Stimulated activated CD4-positive, alpha-beta T cell treated with anti-CD3 and anti-CD28 coated beads, Interleukin-2, amount 100 ng/mL, for 4 hours (primary cell): ENCODE data around the gene SRSF9.
A peak's percentile ranks its signal among the peaks of the same experiment; 100 is the strongest.
"Not testable (repeated sequence)": the region's sequence is repeated elsewhere in the genome, so short reads cannot be mapped to it uniquely, and the experiment has no call there.

Experiments
- DNase-seq: peaks from one replicate; pipeline ENCODE4 v3.0.0-alpha.2; 2020; ENCODE audit warnings: low read depth

The SRSF9 gene

GRCh38 chr12:120469450-120470149, at the start of gene SRSF9:
SRSF9 (minus strand) TSS chr12:120469748; CDS start chr12:120469609, 139 bp downstream.
- DNase-seq, result peak; percentile 95

- DNase-seq, result not testable (repeated sequence)
These were observed 49.8 kb upstream of the SRSF9 start for GRCh38 chr12:120519324-120519723.

- no peak for DNase-seq
These were observed 45.9 kb upstream of the SRSF9 start for GRCh38 chr12:120515496-120515895.

GRCh38 chr12:120514002-120514401, 44.5 kb upstream of the SRSF9 start:
- no peak for DNase-seq

DNA sequence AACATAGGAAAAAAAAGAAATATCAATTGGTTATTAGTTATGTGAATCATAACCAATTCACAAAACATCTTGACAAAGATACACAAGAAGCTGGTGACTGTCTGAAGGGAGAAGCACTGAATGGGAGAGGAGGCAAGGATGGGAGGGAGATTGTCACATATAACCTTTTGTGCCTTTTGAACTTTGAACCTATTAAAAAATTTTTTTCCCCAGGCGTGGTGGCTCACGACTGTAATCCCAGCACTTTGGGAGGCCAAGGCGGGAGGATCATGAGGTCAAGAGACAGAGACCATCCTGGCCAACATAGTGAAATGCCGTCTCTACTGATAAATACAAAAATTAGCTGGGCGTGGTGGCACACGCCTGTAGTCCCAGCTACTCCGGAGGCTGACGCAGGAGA, 39.0 kb upstream of the SRSF9 start:
- DNase-seq, result no peak

- no peak for DNase-seq
These were observed 35.0 kb upstream of the SRSF9 start for GRCh38 chr12:120504587-120504986.

DNA sequence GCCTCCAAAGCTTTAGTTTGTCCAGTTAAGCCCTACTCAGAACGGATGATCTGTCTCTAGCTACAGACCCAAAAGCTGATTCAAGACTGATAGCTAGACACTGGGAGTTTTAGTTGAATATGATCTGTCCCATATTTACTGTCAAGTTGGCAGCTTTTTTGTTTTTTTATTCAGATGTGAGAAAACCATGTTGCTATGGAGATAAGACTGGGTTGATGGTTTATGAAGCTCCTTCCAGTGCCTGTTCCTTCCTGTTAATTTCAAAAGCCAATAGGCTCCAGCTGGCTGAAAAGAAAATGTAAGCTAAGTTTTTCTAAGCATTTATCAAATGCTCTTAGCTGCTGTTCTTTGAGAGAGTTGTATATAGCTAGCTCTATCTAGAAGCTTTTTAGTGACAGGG, 31.0 kb upstream of the SRSF9 start:
- no peak for DNase-seq

DNA sequence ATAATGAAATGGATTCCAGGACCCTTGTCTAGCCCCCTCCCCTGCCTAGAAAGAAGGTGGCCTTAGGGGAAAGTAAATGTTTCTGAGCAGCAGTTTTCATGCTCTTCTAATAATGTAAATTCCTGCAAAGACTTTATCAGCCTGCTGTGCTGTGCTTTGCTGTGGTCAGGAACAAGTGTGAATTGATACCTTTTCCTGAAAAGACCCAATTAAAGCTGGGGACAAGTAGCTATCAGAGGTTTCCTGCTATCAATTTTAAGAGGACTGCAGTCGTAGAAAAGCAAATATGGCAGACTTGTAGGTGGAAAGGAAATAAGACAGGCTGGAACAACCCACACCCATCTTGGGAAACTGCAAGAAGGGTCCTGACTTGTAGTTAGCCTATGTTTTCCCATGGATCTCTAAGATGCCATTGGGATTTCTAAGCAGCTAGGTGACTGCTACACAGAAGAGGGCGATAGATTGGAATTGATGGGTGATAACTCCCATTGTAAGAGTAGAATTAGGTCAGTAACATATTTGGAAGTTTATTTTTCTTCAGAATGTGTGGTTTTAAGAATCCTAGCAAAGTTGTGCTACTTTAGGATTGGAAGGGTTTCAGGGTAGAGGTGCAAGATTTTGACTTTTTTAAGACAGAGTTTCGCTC, 29.4 kb upstream of the SRSF9 start:
- no peak for DNase-seq

- DNase-seq, result no peak
These were observed 28.1 kb upstream of the SRSF9 start for GRCh38 chr12:120497524-120498150.

DNA sequence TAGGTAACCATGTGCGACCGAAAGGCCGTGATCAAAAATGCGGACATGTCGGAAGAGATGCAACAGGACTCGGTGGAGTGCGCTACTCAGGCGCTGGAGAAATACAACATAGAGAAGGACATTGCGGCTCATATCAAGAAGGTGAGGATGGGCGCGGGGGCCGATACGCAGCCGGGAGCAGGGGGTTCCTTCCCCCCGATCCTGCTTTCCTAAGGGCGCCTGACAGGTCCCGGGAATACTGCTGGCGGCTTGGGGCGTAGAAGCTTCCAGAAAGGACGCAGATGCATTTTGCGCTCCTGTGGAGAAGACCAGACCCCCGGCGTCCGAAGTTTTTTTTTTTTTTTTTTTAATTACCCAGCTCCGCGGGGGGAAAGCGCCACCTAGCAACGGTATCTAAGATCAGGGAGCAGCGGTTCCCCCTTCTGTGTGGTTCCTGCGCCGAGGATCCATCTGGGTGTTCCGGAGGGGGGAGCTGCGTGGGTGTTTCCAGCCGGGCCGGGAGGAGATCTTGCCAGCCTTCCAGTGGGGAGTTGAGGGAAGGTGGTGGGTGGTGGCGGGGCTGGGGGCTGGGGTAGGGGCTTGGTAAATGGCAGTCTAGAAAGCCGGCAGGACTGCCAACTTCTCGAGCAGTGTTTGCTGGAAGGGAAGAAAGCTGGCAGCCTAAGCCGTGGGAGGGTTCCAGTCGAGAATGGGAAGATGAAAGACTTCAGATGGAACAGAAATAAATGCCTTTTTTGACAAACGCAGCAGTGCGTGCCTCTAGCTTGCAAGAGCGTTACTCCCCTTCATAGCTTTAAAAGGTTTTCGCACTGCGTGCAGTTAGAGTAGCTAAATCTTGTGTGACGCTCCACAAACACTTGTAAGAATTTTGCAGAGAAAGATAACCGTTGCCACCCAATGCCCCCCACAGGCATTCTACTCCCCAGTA, 27.1 kb upstream of the SRSF9 start:
- DNase-seq, result peak; percentile 31

DNA sequence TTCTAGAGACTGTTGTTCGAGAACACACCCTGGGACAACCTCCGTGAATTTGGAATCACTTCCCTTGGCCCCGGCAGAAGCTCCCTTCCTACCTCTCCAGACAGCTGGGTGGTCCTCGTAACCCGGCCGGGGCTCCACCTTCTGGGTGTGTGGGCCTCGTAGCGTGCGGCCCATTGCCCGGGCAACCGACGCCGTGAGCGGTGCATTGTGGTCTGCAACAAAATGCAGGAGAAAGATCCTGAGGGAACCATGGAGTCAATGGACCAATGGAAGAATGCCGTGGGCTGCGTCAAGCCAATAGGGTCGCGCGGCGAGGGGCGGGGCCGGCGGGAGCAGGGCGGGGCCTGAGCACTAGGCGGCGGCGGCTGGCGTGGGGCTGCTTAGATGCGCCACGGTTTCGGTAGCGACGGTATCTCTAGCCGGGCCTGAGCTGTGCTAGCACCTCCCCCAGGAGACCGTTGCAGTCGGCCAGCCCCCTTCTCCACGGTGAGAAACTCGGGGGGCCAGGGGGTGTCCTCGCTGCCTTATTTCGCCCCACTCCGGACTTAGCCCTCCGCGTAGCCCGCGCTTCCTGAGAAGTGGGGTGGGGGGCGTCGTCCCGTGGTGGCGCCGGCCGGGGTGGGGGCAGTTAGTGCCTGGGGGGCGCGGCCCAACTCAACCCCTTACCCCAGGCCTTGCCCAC, 26.3 kb upstream of the SRSF9 start, which contains the start of gene DYNLL1:
Gene DYNLL1 (plus strand): TSS at position 383 of the 682 bp plus-strand sequence. CDS start 309 bp downstream, outside the sequence.
- peak; percentile 91 for DNase-seq

- no peak for DNase-seq
These were observed 25.7 kb upstream of the SRSF9 start for GRCh38 chr12:120495186-120495730.

DNA sequence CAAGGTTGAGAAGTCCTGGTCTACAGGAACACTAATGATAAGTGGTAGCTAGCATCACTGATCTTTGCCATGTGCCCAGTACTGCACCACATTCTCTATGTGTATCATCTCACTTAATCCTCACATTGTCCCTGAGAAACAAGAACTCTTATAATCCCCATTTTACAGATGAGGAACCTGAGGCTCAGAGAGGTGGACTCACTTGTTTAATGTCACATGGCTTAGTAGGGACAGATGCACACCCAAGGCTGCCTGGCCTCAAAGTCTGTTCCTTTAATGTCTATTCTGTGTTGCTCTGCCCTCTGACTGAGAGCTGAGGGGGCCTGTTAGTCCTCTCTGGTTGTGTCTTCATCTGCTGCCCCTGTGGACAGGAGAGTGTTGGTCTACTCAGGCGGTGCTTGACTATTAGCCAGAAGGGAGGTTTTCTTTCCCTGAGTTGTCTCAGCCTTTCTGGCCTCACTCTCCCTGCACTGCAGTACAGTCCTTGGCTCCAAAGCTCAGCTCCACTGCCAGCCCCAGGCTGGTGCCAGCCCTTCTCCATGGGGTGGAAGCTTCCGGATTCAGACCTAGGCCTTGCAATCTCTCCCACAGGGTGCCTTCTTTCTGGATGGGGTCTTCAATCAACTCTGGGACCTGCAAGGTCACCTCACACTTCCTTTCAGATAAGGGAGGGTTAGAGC, 21.4 kb upstream of the SRSF9 start:
- no peak for DNase-seq

DNA sequence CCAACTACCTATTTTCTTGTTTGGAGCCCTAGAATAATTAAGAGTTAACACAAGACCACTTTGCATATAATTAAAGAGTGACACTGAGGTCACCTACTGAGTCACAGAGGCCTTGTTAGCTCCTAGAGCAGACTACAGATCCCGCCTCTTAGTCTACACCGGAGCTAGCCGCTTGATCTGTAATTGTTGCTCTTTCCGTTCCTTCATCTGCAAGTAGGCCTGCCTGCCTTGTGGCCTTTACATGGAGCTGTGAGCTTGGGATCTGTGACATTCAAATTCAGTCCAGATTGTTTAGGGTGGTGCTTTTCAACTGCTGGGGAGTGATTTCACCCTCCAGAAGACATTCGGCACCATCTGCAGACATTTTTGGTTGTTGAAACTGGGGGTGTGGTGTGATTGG, 20.8 kb upstream of the SRSF9 start:
- no peak for DNase-seq

- DNase-seq, result no peak
These were observed 19.5 kb upstream of the SRSF9 start for GRCh38 chr12:120489018-120489417.

DNA sequence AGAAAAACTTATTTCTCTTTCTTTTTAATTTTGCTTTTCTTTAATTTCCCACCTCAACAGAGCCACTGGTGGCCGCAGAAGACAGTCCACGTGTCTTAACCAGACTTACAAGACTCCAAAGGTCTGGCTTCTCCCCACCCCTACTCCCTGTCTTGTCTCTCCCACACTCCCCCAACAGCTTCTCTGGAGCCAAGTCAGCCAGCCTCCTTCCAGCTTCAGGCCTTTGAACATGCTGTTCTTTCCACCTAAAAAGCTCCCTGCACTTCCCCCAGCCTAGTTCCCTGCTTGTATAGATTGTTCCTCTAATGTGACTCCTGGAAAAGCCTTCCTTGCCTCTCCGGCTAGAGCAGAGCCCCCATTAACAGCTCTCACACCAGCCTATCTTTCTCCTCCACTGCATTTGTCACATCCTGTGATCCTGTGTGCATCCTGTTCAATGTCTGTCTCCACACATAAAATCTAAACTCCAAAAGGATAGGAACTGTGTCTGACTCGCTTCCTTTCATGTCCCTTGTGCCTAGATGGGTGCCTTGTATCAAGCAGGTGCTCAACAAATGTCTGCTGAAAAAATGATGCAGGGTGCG, 18.6 kb upstream of the SRSF9 start:
- DNase-seq, result no peak

GRCh38 chr12:120487552-120487951, 18.0 kb upstream of the SRSF9 start:
- not testable (repeated sequence) for DNase-seq

GRCh38 chr12:120485961-120486881, 16.7 kb upstream of the SRSF9 start:
- no peak for DNase-seq

DNA sequence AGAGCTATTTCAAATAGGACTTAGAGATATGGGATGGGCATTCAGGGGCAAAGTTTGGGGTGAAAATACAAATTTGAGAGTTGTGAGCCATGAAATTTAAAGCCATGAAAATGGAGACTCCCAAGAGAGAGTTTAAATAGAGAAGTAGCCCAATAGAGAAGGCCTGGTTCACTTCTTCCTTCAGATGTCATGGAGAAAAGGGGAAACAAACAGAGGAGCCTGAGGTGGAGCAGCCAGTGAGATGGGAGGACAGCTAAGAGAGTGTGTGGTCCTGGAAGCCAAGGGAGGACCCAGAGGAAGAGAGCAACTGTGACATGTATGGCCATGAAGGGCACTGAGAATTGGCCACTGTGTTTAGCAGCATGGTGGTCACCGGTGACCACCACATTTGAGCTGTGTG, 14.1 kb upstream of the SRSF9 start:
- no peak for DNase-seq
